Measurements from ENCODE around the gene CAV1. TPM values are rescaled to one million over a fixed set of nuclear protein-coding genes. Genes with fewer than 3 reads are reported as not detected.

CAV1 gene
- polyA plus RNA-seq, 1 donor from 2014 or later = not detected

DNA sequence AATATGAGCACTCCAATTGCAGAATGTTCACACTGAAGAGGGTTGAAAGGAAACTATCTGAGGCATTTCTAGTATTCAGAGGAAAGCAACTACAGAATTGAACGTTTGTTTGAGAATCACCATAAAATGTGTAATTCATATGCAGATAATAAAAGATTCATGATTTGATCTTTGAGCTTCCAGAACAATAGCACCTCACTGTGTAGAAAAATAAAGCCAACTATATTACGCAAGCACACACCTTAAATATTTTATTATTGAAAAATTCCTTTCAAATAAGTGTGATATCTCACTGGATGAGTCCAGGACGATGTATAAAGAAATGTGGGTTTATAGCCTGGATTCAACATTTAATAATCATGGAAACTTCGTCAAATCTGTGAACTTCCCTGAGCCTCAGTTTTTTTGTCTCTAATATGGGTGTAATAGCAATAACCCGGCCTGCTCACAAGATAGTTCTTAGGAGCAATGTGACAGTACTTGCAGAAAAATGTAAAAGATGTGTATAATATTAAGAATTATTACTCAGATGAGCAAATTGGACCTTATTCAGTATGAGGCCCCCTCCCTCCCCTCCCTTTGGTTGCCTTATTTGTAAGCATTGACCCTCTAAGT is 36.8 kb upstream of the CAV1 start:
- no peak overlapping the region for H3K9ac ChIP-seq (ENCODE audit: low read length)
- H3F3A ChIP-seq (ENCODE audit: insufficient read depth, low read length, poor library complexity, severe bottlenecking) = no peaks in the 10 kb centered on the region

DNA sequence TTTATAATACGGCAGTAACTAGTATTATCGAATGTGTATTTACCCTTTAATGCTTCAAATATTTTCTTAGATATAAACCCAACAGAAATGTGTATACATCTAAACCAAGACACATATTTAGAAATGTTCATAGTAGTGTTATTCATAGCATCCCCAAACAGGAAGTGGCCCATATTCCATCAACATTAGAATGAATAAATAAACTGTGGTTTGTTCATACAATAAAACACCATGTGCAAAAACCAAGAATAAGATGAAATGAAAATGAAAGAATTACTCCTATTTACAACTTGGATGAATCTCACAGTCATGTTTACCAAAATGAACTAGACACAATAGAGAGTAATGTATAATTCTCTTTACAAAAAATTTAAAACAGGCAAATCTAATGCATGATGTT is 34.5 kb upstream of the CAV1 start:
- no peak overlapping the region for H3K9ac ChIP-seq (ENCODE audit: low read length)
- H3K9me2 ChIP-seq (ENCODE audit: insufficient read depth, low read length) = no peaks in the 10 kb centered on the region
- H3K79me2 ChIP-seq (replicated peaks; ENCODE audit: insufficient read depth, low read length) = no peaks in the 10 kb centered on the region
- no peaks in the 10 kb centered on the region for H3F3A ChIP-seq (ENCODE audit: insufficient read depth, low read length, poor library complexity, severe bottlenecking)
- H3K4me3 ChIP-seq (ENCODE audit: low read length) = no peak overlapping the region
- no peaks in the 10 kb centered on the region for H3K36me3 ChIP-seq (ENCODE audit: insufficient read depth, low read length)
- no peak overlapping the region for H2AFZ ChIP-seq (ENCODE audit: low read depth, low read length)
- H3K9me3 ChIP-seq (ENCODE audit: low read length) = no peaks in the 10 kb centered on the region
- H3K4me2 ChIP-seq (ENCODE audit: low read length) = no peak overlapping the region
- H3K27ac ChIP-seq (ENCODE audit: low read length) = no peak overlapping the region
- TF ChIP-seq SMC3 (conservative IDR thresholded peaks at IDR 0.05; ENCODE audit: poor library complexity) = no peak
- TF ChIP-seq MXI1 (conservative IDR thresholded peaks at IDR 0.05; ENCODE audit: poor library complexity, severe bottlenecking) = no peak
- TF ChIP-seq, protein P1, sequence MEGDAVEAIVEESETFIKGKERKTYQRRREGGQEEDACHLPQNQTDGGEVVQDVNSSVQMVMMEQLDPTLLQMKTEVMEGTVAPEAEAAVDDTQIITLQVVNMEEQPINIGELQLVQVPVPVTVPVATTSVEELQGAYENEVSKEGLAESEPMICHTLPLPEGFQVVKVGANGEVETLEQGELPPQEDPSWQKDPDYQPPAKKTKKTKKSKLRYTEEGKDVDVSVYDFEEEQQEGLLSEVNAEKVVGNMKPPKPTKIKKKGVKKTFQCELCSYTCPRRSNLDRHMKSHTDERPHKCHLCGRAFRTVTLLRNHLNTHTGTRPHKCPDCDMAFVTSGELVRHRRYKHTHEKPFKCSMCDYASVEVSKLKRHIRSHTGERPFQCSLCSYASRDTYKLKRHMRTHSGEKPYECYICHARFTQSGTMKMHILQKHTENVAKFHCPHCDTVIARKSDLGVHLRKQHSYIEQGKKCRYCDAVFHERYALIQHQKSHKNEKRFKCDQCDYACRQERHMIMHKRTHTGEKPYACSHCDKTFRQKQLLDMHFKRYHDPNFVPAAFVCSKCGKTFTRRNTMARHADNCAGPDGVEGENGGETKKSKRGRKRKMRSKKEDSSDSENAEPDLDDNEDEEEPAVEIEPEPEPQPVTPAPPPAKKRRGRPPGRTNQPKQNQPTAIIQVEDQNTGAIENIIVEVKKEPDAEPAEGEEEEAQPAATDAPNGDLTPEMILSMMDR (IDR thresholded peaks at IDR 0.05; ENCODE audit: poor library complexity, severe bottlenecking) = no peak
- no peak for TF ChIP-seq TAF1 (IDR thresholded peaks at IDR 0.05; ENCODE audit: low read depth)
- no peak for TF ChIP-seq POLR2AphosphoS5 (IDR thresholded peaks at IDR 0.05)
- no peak for TF ChIP-seq REST (IDR thresholded peaks at IDR 0.05; ENCODE audit: borderline replicate concordance)
- TF ChIP-seq EP300 (conservative IDR thresholded peaks at IDR 0.05; ENCODE audit: poor library complexity, severe bottlenecking) = no peak
- TF ChIP-seq RAD21 (conservative IDR thresholded peaks at IDR 0.05) = no peak
- TF ChIP-seq EZH2 (IDR thresholded peaks at IDR 0.05; ENCODE audit: borderline replicate concordance, insufficient read depth, low read length, poor library complexity, severe bottlenecking) = no peak
- H3K27me3 ChIP-seq (ENCODE audit: insufficient read depth, low read depth, low read length) = no peaks in the 10 kb centered on the region
- no peaks in the 10 kb centered on the region for H4K20me1 ChIP-seq (ENCODE audit: insufficient read depth)

More for the DNA sequence above, 36.8 kb upstream of the CAV1 start:
- Histone ChIP-seq H3K27me3 (ENCODE audit: insufficient read depth, low read depth, low read length) (no peaks in the 10 kb centered on the region), H3K79me2 (replicated peaks; ENCODE audit: insufficient read depth, low read length) (no peaks in the 10 kb centered on the region), H3K4me3 (ENCODE audit: low read length) (no peak overlapping the region), H2AFZ (ENCODE audit: low read depth, low read length) (no peak overlapping the region), H3K27ac (ENCODE audit: low read length) (no peak overlapping the region), H3K4me2 (ENCODE audit: low read length) (no peak overlapping the region), H3K9me2 (ENCODE audit: insufficient read depth, low read length) (no peaks in the 10 kb centered on the region), H4K20me1 (ENCODE audit: insufficient read depth) (no peaks in the 10 kb centered on the region), H3K36me3 (ENCODE audit: insufficient read depth, low read length) (no peaks in the 10 kb centered on the region), H3K9me3 (ENCODE audit: low read length) (no peaks in the 10 kb centered on the region)
- TF ChIP-seq POLR2AphosphoS5 (IDR thresholded peaks at IDR 0.05) = no peak
